ENCODE results near the gene USP53.

USP53 gene

DNA sequence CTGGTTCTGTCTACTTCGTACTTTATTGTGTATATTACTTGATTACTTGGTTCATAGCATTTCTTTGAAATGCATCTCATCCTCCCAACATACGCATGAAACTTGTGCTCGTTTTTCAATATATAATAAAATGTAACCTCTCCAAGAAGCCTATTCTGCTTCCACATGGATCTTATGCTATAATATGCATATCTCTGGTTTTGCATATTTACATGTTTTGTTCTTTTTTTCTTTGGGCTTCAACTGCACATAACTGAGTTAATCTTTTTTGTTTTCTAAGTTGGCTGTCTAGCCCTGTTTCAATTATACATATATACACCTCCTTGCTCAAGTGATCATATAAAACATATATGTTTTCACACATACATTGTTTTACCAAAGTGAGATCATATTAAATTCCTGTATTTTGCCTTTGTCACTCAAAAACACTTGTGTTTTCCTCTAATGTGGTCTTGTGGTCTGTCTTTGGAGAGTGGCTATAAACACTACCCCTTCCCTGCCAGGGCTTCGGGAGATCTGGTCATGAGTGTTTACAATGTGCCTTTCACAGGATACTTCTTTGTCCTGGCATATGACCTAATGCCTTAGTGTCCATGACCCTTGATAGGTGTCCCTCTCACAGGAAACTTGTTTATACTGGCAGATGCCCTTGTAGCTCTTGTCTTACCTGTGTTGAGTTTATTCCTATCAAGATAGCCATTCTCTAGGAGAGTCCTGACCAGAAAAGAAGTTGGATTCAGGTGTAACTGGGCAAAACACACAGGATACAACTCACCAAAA lies 17.6 kb downstream of the USP53 start:
- no peaks in the 10 kb centered on the region for H3K36me3 ChIP-seq (ENCODE audit: control insufficient read depth, low read depth, low read length)
- H3K4me3 ChIP-seq (ENCODE audit: low read length) = no peak overlapping the region
- no peaks in the 10 kb centered on the region for H3K4me1 ChIP-seq (ENCODE audit: control insufficient read depth, low read depth, low read length)
- no peak overlapping the region for H3K27ac ChIP-seq (ENCODE audit: low read length)
- no peak overlapping the region for H3K9ac ChIP-seq (ENCODE audit: low read length)
- H3K9me3 ChIP-seq (ENCODE audit: control insufficient read depth, low read depth, low read length) = no peaks in the 10 kb centered on the region
- H3K27me3 ChIP-seq (ENCODE audit: control insufficient read depth, insufficient read depth, low read length) = no peaks in the 10 kb centered on the region

DNA sequence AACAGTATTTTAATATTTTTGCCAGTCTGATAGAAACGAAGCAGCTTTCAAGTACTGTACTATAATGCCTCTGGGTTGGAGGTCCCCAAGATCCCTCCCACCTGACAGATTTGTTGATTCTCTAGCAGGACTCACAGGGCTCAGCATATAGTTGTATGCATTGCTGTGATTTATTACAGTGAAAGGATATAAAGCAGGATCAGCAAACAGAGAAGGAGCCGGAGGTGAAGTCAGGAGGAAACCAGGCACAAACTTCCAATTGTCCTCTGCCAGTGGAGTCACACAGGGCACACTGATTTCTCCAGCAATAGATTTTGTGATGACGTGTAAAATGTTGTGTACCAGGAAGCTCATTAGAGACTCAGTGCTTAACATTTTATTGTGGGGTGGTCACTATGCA lies 19.0 kb downstream of the USP53 start:
- Histone ChIP-seq H3K36me3 (ENCODE audit: control insufficient read depth, low read depth, low read length) (no peaks in the 10 kb centered on the region), H3K4me3 (ENCODE audit: low read length) (no peak overlapping the region), H3K4me1 (ENCODE audit: control insufficient read depth, low read depth, low read length) (no peaks in the 10 kb centered on the region), H3K9me3 (ENCODE audit: control insufficient read depth, low read depth, low read length) (no peaks in the 10 kb centered on the region), H3K27ac (ENCODE audit: low read length) (no peak overlapping the region), H3K27me3 (ENCODE audit: control insufficient read depth, insufficient read depth, low read length) (no peaks in the 10 kb centered on the region), H3K9ac (ENCODE audit: low read length) (no peak overlapping the region)

DNA sequence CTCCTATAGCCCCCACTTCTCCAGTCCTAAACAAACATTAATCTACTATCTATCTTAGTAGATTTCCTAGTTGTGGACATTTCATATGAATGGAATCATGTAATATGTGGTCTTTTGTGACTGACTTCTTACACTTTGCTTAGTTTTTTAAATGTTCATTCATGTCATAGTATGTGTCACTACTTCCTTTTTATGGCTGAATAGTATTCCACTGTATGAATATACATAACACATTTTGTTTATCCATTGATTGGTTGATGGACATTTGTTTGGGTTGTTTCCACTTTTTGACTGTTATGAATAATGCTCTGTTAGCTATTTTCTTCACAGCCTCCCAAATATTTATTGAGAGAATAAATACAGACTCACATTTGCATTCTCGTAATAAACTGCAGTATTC lies 19.8 kb downstream of the USP53 start:
- Histone ChIP-seq H3K27ac (ENCODE audit: low read length) (no peak overlapping the region), H3K4me3 (ENCODE audit: low read length) (no peak overlapping the region), H3K9me3 (ENCODE audit: control insufficient read depth, low read depth, low read length) (no peaks in the 10 kb centered on the region), H3K4me1 (ENCODE audit: control insufficient read depth, low read depth, low read length) (no peaks in the 10 kb centered on the region), H3K9ac (ENCODE audit: low read length) (no peak overlapping the region), H3K36me3 (ENCODE audit: control insufficient read depth, low read depth, low read length) (no peaks in the 10 kb centered on the region), H3K27me3 (ENCODE audit: control insufficient read depth, insufficient read depth, low read length) (no peaks in the 10 kb centered on the region)

DNA sequence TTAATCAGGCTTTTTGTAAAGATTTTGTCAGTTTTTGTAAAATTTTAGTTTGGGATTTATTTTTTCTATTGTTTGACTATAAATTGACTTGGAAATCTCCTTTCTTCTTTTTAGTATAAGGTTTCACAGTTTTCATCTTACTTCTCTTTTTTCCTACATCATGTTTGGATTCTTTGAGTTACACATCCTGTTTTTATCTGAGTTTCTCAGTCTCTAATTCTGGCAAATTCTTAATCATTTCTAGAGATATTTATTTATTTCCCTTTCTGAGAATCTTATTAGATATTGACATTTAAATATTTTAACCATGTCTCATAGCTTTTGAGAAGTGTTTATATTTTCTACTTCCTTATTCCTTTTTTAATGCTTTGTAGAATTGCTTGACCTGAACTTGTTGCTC lies 20.7 kb downstream of the USP53 start:
- Histone ChIP-seq H3K4me3 (ENCODE audit: low read length) (no peak overlapping the region), H3K36me3 (ENCODE audit: control insufficient read depth, low read depth, low read length) (no peaks in the 10 kb centered on the region), H3K9me3 (ENCODE audit: control insufficient read depth, low read depth, low read length) (no peaks in the 10 kb centered on the region), H3K9ac (ENCODE audit: low read length) (no peak overlapping the region), H3K27ac (ENCODE audit: low read length) (no peak overlapping the region), H3K4me1 (ENCODE audit: control insufficient read depth, low read depth, low read length) (no peaks in the 10 kb centered on the region), H3K27me3 (ENCODE audit: control insufficient read depth, insufficient read depth, low read length) (no peaks in the 10 kb centered on the region)

DNA sequence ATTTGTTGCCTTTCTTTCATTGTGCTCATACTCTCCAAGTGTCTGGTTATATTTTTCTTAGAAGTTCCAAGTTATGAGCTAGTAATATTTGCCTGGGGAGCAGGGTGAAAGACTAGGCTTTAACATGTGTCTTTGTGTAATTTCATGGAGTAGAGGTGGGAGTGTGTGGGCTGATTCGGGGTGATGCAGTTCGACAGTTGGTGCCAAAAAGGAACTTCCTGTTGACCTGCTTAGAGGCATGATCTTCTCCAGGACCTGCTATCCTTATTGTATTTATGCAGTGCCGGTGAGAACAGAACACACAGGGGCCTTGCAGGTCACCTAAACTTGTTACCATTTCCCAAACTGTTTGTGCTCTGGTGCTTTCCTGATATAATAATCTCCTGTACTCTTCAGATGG lies 21.2 kb downstream of the USP53 start:
- no peaks in the 10 kb centered on the region for H3K4me1 ChIP-seq (ENCODE audit: control insufficient read depth, low read depth, low read length)
- H3K27me3 ChIP-seq (ENCODE audit: control insufficient read depth, insufficient read depth, low read length) = no peaks in the 10 kb centered on the region
- no peaks in the 10 kb centered on the region for H3K9me3 ChIP-seq (ENCODE audit: control insufficient read depth, low read depth, low read length)
- H3K36me3 ChIP-seq (ENCODE audit: control insufficient read depth, low read depth, low read length) = no peaks in the 10 kb centered on the region
- H3K27ac ChIP-seq (ENCODE audit: low read length) = no peak overlapping the region
- no peak overlapping the region for H3K4me3 ChIP-seq (ENCODE audit: low read length)
- H3K9ac ChIP-seq (ENCODE audit: low read length) = no peak overlapping the region

DNA sequence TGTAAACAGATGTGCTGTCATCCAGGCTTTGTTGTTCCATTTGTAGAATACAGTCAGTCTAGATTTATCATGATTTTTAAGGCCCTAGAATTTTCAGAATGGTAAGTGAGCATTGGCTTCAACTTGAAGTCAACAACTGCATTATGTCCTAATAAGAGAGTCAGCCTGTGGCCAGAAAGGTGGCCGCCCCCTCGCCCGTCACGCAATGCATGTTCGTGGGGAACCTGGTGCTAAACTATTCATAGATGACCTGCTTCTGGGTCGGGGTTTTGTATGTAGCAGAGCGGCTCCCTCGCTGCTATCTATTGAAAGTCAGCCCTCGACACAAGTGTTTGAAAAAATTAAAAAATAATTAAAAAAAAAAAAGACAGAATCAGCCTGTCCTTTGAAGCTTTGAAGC lies 24.7 kb downstream of the USP53 start:
- H3K9ac ChIP-seq (ENCODE audit: low read length) = no peak overlapping the region
- H3K27me3 ChIP-seq (ENCODE audit: control insufficient read depth, insufficient read depth, low read length) = no peaks in the 10 kb centered on the region
- H3K4me1 ChIP-seq (ENCODE audit: control insufficient read depth, low read depth, low read length) = peaks cover 12% of the 10 kb centered on the region
- no peaks in the 10 kb centered on the region for H3K36me3 ChIP-seq (ENCODE audit: control insufficient read depth, low read depth, low read length)
- no peak overlapping the region for H3K4me3 ChIP-seq (ENCODE audit: low read length)
- no peak overlapping the region for H3K27ac ChIP-seq (ENCODE audit: low read length)
- no peaks in the 10 kb centered on the region for H3K9me3 ChIP-seq (ENCODE audit: control insufficient read depth, low read depth, low read length)

DNA sequence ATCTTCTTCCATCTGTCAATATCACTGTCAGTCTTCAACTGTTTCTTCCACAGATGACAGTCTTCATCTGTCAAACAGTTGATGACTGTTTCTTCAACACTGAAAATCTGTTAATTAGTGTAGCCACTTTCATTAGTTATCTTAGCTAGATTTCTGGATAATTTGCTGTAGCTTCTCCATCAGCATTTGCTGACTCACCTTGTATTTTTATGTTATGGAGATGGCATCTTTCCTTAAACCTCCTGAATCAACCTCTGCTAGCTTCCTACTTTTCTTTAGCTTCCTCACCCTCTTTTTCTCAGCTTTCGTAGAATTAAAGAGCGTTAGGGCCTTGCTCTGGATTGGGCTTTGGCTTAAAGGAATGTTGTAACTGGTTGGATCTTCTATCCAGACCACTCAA lies 25.1 kb downstream of the USP53 start:
- H3K9ac ChIP-seq (ENCODE audit: low read length) = no peak overlapping the region
- no peaks in the 10 kb centered on the region for H3K36me3 ChIP-seq (ENCODE audit: control insufficient read depth, low read depth, low read length)
- no peaks in the 10 kb centered on the region for H3K9me3 ChIP-seq (ENCODE audit: control insufficient read depth, low read depth, low read length)
- H3K4me1 ChIP-seq (ENCODE audit: control insufficient read depth, low read depth, low read length) = peaks cover 12% of the 10 kb centered on the region
- H3K27ac ChIP-seq (ENCODE audit: low read length) = no peak overlapping the region
- no peaks in the 10 kb centered on the region for H3K27me3 ChIP-seq (ENCODE audit: control insufficient read depth, insufficient read depth, low read length)
- H3K4me3 ChIP-seq (ENCODE audit: low read length) = no peak overlapping the region

DNA sequence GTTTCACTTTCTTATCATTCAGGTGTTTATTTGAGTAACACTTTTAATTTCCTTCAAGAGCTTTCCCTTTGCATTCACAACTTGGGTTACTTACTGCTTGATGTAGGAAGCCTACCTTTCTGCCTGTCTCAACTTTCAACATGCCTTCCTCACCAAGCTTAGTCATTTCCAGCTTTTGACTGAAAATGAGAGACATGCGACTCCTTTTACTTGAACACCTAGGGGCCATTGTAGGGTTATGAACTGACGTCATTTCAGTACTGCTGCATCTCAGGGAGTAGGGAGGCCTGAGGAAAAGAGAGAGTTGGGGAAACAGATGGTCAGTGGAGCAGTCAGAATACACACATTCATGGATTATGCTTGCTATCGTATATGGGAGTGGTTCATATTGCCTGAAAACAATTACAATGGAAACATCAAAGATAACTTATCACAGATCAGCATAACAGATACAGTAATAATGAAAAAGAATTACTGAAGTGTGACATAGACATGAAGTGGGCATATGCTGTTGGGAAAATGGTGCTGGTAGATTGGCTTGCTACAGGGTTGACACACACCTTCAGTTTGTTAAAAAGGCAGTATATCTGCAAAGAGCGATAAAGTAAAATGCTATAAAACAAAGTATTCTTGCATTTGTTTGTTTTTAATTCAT lies 25.7 kb downstream of the USP53 start:
- Histone ChIP-seq H3K36me3 (ENCODE audit: control insufficient read depth, low read depth, low read length) (no peaks in the 10 kb centered on the region), H3K9ac (ENCODE audit: low read length) (no peak overlapping the region), H3K4me1 (ENCODE audit: control insufficient read depth, low read depth, low read length) (peaks cover 12% of the 10 kb centered on the region), H3K27me3 (ENCODE audit: control insufficient read depth, insufficient read depth, low read length) (no peaks in the 10 kb centered on the region), H3K27ac (ENCODE audit: low read length) (no peak overlapping the region), H3K4me3 (ENCODE audit: low read length) (no peak overlapping the region), H3K9me3 (ENCODE audit: control insufficient read depth, low read depth, low read length) (no peaks in the 10 kb centered on the region)

DNA sequence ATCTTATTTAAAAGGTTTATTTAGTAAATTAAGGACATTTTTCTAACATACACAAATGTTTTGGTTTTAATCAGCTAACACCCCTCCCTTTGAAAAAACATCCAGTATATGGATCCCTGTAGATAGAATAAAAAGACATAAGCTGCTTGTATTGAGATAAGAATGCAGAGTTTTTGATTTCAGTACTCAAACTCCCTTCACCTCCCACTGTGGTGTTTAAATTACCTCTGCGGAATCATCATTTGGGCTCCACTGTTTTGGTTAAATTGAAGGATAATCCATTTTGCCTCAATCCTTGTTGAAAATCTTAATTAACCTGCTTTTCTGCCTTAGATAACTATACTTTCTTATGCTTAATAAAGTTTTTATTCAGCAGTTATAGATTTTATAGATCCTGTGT lies 27.6 kb downstream of the USP53 start:
- Histone ChIP-seq H3K9ac (ENCODE audit: low read length) (no peak overlapping the region), H3K36me3 (ENCODE audit: control insufficient read depth, low read depth, low read length) (no peaks in the 10 kb centered on the region)

DNA sequence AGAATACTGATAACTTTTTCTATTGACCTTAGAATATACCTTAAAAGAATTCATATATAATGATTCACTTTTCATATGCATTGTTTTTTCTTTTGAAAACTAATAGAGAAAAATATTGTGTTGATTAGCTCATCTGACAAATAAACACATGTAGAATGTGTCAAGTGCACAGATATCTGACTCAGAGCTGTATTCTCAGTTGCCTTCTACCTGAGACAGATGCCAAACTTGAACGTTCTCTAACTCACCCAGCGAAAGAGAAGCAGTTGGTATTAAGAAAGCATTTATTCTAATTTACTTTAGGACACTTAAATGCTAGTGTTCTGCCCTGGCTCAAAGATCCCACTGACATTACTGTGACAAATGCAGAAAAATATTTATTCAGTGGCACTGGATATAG lies 28.1 kb downstream of the USP53 start:
- Histone ChIP-seq H3K4me3 (ENCODE audit: low read length) (no peak overlapping the region), H3K27ac (ENCODE audit: low read length) (no peak overlapping the region), H3K9ac (ENCODE audit: low read length) (no peak overlapping the region), H3K27me3 (ENCODE audit: control insufficient read depth, insufficient read depth, low read length) (no peaks in the 10 kb centered on the region), H3K36me3 (ENCODE audit: control insufficient read depth, low read depth, low read length) (no peaks in the 10 kb centered on the region), H3K9me3 (ENCODE audit: control insufficient read depth, low read depth, low read length) (no peaks in the 10 kb centered on the region), H3K4me1 (ENCODE audit: control insufficient read depth, low read depth, low read length) (peaks cover 12% of the 10 kb centered on the region)

More for the DNA sequence above, 27.6 kb downstream of the USP53 start:
- no peak overlapping the region for H3K4me3 ChIP-seq (ENCODE audit: low read length)
- H3K4me1 ChIP-seq (ENCODE audit: control insufficient read depth, low read depth, low read length) = peaks cover 12% of the 10 kb centered on the region
- no peaks in the 10 kb centered on the region for H3K9me3 ChIP-seq (ENCODE audit: control insufficient read depth, low read depth, low read length)
- H3K27me3 ChIP-seq (ENCODE audit: control insufficient read depth, insufficient read depth, low read length) = no peaks in the 10 kb centered on the region
- no peak overlapping the region for H3K27ac ChIP-seq (ENCODE audit: low read length)

DNA sequence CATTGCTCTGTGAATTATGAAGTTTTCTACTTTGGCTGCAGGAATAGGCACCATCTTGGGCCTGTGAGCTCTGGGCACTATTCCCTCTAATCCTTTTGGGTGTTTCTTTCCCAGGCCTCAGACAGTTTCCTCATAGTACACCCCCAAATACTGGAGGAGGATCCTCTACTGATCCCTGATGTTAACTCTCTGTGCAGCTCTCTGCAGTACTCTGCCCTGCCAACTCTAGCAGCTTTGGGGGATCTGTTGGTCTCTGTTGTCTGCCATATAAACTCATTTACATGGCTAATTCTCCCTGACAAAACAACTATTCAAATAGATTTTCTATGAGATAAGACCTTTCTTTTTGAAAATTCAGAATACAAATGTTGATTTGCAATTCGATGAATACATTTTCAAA lies 29.9 kb downstream of the USP53 start:
- H3K9ac ChIP-seq (ENCODE audit: low read length) = no peak overlapping the region
- H3K27ac ChIP-seq (ENCODE audit: low read length) = no peak overlapping the region
- H3K4me1 ChIP-seq (ENCODE audit: control insufficient read depth, low read depth, low read length) = peaks cover 12% of the 10 kb centered on the region
- no peaks in the 10 kb centered on the region for H3K9me3 ChIP-seq (ENCODE audit: control insufficient read depth, low read depth, low read length)
- no peak overlapping the region for H3K4me3 ChIP-seq (ENCODE audit: low read length)
- no peaks in the 10 kb centered on the region for H3K27me3 ChIP-seq (ENCODE audit: control insufficient read depth, insufficient read depth, low read length)
- no peaks in the 10 kb centered on the region for H3K36me3 ChIP-seq (ENCODE audit: control insufficient read depth, low read depth, low read length)

DNA sequence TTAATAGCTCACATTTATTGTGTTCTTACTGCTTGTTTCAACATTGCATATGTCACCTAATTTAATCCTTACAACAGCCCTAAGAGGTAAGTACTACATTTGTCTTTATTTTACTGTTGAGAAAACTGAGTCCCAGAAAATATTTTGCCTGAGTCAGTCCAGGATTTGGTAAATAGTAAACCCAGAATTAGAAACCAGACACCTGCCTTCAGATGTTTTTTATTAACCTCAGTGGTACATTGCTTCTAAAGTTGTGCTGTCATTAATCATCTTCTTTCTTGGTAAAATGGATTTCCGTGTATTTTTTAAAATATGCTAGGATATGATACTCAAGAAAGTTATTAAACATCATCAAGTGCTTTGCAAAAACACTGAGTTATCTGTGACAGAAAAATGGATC lies 31.4 kb downstream of the USP53 start:
- Histone ChIP-seq H3K4me3 (ENCODE audit: low read length) (no peak overlapping the region), H3K27me3 (ENCODE audit: control insufficient read depth, insufficient read depth, low read length) (no peaks in the 10 kb centered on the region), H3K9me3 (ENCODE audit: control insufficient read depth, low read depth, low read length) (no peaks in the 10 kb centered on the region), H3K9ac (ENCODE audit: low read length) (no peak overlapping the region), H3K36me3 (ENCODE audit: control insufficient read depth, low read depth, low read length) (peaks cover 2% of the 10 kb centered on the region), H3K27ac (ENCODE audit: low read length) (no peak overlapping the region), H3K4me1 (ENCODE audit: control insufficient read depth, low read depth, low read length) (peaks cover 12% of the 10 kb centered on the region)

All from iPS-18a (cell line).